ENCODE measurements around the gene JUP.
"Not testable (repeated sequence)": the region's sequence is repeated elsewhere in the genome, so short reads cannot be mapped to it uniquely, and the experiment has no call there.

Gene JUP

DNA sequence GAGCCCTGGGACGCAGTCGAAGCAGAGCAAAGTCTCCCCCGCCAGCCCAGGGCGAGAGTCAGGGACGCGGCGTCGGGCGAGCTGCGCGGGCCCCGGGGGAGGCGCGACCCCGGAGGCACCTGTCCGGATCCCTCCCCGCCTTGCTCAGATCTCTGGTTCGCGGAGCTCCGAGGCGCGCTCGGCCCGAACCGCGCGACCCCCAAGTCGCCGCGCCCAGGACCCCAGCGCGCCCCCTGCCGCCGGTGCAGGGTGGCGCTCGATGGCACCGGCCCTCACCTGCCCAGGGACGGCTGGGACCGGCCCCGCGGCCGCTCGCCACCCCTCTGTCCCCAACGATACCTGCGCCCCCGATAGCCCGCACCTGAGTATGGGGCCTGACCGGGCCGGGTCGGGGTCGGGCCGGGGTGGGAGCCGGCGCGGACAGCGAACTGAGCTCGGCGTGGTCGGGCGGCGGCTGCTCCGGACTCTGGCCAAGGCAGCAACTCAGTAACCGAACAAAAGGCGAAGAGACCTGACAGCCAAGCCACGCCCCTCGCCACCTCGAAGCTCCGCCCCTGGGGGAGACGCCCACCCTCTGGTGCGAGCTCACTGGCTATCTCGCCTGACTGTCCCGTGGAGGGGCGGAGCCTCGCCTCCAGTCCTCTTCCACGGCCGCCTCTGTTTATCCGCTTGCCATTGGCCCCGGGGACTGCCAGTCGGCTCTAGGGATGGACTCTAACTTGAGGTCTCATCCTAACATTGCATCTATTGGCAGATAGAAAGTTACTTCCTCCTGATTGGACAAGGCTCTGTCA lies at the start of gene JUP:
Gene JUP (minus strand): TSS at position 485 of the 794 bp plus-strand sequence. CDS start 14,857 bp downstream, outside the sequence.
- peak; percentile 99 for DNase-seq

DNA sequence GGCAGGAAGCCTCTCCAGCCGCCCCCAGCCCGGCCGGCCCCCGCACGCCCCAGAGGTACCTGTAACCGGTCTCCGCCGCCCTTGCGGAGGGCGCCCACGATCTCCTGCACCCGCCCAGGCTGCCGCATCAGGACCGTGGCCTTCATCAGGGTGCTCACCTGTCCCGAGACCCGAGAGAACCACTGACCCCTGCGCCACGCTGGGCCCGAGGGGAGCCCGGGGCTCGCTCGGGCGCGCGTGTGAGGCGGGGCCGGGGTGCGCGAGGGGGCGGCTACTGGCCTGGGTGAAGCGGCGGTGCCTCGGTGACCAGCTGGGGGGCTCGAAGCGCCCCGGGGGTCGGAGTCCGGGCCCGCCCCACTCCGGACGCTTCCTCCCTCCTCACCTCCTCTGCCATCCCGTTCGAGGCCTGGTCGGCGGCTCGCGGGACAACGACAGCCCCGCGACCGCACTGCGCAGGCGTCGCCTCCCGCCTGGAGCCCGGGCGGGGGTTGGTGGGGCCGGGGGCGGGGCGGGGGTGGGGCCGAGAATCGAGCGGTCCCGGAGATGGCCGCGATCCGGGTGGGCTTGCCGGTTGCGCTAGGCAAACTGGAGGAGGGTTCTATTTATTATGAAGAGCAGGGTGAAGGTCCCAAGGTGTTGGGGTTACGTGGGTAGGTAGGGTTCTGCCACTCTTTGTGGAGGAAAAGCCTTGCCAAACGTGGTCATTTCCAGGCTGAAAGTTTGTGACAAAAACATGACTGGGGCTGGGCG lies 49.5 kb upstream of the JUP start, which contains the start of gene NT5C3B:
Gene NT5C3B (minus strand): TSS at position 433 of the 750 bp plus-strand sequence. CDS start 39 bp downstream, at position 394.
- peak; percentile 76 for DNase-seq

DNA sequence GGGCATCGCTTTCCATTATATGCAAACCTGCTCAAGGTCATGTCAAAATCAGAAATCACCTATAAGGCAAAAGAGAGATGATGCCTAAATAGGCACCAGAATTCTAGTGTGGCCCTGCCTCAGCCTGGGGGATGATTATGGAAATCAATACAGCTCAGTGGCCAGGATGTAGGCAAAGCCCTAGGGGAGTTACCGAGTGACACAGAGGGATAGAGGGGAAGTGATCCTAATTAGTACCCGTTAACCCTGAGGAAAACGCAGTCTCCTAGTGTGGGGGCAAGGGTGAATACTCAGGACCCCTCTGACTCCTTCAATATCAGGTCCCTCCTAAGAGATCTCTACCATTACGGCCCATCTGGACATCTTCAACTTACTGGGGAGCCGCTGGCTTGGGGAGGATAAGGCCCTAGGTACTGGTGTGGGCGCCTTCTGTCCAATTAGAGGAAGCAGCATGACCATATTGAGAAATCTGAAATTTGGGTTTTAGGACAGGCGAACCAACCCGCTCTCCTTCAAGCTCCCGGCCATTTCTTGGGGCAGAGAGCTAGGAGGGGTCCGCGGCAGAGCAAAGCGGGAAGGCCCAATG lies 48.8 kb upstream of the JUP start:
- DNase-seq = no peak

DNA sequence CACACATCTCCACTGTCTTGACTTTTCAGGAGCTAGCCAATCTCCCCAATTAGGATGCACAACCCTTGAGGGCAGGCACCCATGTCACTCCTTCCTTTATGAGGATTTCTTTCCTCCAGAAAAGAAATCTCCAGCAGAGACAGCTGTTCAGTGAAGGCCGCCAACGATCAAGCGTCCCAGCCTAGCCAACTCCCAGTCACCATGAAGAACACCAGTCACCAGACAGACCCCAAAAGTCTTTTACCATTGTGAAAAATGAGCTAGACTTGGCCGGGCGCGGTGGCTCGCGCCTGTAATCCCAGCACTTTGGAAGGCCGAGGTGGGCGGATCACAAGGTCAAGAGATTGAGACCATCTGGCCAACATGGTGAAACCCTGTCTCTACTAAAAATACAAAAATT lies 43.5 kb upstream of the JUP start:
- DNase-seq = not testable (repeated sequence)

GRCh38 chr17:41825175-41825845 lies 38.8 kb upstream of the JUP start:
- DNase-seq = no peak

DNA sequence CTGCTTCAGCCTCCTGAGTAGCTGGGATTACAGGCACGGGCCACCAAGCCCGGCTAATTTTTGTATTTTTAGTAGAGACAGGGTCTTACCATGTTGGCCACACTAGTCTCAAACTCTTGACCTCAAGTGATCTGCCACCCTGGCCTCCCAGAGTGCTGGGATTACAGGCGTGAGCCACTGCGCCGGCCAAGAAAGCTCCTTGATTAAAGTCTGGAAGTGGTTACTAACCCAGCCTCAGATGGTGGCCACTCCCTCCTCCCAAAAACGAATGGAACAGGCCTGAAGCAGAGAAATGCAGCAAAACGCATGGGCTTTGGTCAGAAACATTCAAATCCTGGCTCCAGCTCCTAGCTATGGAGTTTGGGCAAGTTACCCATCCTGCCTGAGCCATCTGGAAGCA lies 37.6 kb upstream of the JUP start:
- no peak for DNase-seq

DNA sequence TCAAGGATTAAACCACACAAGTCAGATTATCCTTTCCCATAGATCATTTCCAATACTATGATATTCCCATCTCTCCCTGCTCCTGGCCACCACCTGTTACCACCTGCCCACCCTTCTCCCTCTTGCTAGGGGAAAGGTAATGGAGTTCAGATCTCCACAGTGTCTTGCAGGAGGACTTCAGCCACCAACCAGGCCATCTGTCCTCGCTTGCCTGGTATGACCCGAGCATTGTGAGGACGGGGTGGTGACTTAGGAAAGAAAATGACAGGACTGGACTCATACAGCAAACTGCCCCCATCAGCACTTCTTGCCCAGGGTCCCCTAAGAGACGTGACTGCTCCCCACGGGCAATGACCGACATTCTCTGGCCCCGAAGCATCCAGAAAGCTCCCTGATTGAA lies 37.1 kb upstream of the JUP start:
- DNase-seq = no peak

GRCh38 chr17:41823141-41823524 lies 36.6 kb upstream of the JUP start:
- DNase-seq = no peak

DNA sequence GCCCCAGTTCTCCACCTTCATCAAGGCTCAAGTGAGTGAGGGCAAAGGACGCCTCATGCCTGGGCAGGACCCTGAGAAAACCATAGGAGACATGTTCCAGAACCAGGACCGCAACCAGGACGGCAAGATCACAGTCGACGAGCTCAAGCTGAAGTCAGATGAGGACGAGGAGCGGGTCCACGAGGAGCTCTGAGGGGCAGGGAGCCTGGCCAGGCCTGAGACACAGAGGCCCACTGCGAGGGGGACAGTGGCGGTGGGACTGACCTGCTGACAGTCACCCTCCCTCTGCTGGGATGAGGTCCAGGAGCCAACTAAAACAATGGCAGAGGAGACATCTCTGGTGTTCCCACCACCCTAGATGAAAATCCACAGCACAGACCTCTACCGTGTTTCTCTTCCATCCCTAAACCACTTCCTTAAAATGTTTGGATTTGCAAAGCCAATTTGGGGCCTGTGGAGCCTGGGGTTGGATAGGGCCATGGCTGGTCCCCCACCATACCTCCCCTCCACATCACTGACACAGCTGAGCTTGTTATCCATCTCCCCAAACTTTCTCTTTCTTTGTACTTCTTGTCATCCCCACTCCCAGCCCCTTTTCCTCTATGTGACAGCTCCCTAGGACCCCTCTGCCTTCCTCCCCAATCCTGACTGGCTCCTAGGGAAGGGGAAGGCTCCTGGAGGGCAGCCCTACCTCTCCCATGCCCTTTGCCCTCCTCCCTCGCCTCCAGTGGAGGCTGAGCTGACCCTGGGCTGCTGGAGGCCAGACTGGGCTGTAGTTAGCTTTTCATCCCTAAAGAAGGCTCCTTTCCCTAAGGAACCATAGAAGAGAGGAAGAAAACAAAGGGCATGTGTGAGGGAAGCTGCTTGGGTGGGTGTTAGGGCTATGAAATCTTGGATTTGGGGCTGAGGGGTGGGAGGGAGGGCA lies 36.0 kb upstream of the JUP start:
- DNase-seq = no peak

- DNase-seq = no peak
Measured at GRCh38 chr17:41821776-41822175, 35.3 kb upstream of the JUP start.

GRCh38 chr17:41818024-41818423 lies 31.5 kb upstream of the JUP start:
- no peak for DNase-seq

- DNase-seq = no peak
Measured at GRCh38 chr17:41816637-41817320, 30.3 kb upstream of the JUP start.

- no peak for DNase-seq
Measured at GRCh38 chr17:41814195-41814594, 27.7 kb upstream of the JUP start.

- DNase-seq = no peak
Measured at GRCh38 chr17:41813699-41814124, 27.2 kb upstream of the JUP start.

DNA sequence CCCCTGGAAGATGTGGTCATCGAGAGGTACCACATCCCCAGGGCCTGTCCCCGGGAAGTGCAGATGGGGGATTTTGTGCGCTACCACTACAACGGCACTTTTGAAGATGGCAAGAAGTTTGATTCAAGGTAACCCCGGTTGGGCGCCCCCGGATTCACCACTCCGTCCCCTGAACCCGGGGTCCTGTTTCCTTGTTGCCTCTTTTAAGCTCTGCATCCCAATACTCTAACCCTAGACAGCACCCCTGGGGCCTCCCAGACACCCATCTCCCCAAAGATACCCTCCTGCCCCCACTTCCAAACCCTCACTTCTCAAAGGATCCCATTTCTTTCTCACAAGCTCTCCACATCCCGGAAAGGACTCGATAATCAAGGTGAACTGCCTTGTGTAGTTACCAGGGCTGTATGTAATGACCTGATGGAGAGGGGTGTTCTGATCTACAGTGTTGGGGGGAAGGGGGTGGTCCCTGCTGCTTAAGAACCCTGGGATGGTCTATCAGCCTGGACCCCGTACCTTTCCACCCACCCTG lies 26.7 kb upstream of the JUP start:
- DNase-seq = no peak

DNA sequence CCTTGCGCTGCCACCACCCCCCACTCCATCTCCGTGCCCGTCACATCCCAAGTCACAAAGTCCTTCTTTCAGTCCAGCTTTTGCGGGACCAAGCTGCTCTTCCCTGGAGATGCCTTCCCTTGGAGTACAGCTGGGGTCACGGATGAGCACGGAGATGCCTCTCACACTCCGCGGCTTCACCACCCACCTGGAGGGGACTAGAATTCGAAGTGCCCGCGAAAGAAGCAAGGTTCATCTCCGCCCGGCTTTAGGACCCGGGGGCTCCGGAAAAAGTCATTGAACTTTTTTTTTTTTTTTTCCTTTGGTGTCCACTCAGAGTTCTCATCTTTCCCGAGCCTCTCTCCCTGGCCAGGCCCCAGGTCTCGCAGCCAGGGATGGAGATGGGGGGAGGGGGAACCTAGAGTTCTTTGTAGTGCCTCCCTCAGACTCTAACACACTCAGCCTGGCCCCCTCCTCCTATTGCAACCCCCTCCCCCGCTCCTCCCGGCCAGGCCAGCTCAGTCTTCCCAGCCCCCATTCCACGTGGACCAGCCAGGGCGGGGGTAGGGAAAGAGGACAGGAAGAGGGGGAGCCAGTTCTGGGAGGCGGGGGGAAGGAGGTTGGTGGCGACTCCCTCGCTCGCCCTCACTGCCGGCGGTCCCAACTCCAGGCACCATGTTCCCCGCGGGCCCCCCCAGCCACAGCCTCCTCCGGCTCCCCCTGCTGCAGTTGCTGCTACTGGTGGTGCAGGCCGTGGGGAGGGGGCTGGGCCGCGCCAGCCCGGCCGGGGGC lies 26.1 kb upstream of the JUP start, which contains the start of gene FKBP10:
Gene FKBP10 (plus strand): TSS at position 624 of the 771 bp plus-strand sequence. CDS start 31 bp downstream, at position 655.
- peak; percentile 96 for DNase-seq

- DNase-seq = peak; percentile 87
Measured at GRCh38 chr17:41811549-41812380, 25.3 kb upstream of the JUP start, which contains the start of gene P3H4. Gene P3H4 (minus strand): TSS chr17:41811949. CDS start chr17:41811915, 34 bp downstream.

DNA sequence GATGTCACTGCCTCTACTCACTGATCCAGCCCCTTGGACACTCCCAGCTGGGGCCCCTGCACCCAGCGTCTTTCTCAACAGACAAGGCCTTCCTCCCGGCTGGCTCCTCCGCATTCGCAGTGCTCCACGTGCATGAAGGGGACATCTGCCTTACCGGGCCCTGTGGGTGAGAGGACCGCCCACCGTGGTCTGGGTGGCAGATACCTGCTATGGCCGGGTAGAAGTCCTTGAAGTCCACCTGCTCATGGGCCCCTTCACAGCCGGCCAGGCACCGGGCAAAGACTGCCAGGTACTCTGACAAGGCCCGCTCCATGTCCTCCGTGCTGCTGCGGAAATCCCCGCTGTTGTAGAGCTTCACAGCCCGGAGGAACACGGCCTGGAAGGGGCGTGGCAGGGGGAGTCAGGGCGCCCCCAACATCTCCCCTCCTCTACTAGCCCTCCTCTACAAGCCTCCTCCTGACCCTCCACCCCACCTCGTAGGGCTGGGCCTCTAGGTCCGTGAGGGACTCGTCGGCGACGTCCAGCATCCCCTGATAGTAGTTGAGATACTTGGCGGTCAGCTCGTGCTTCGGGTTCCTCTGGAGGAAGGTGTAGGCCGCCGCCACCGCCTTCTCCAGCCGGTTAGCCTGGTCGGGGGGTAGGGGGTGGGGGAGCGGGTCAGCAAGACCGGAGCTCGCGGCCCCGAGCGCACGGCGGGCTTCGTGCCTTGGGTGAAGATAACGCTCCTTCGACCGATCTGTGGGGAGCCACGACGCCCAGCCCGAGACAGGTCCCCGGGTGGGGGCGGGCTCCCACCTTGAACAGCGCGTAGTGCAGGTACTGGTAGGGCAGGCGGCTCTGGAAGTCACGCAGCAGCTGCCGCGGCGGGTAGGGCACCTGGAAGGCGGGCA lies 24.4 kb upstream of the JUP start:
- DNase-seq = no peak

Data from femur (tissue), 1 donor.